ENCODE results near the gene PLA2G12A.

DNA sequence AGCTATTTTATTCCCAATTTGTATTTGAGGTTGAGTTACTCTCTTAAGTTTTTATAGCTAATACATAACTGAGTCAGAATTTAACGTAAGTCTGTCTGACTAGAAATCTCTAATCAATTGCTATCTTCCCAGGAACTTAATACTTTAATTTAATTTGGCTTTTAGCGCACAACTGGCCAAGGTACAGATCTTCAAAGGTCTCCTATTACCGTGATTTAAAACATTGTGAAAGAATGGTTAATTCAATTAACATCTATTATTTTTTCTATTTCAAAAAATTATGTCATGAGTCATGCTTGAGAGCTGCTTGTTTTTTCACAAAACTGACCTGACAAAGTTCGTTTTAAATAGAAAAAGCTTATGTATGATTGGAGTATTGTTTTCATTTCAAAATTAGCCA, 22.0 kb upstream of the PLA2G12A start:
- TF ChIP-seq FOXM1 (IDR thresholded peaks at IDR 0.05; ENCODE audit: borderline replicate concordance) (no peak), ARNT (IDR thresholded peaks at IDR 0.05) (no peak), FOXA1 (IDR thresholded peaks at IDR 0.05) (no peak), BHLHE40 (IDR thresholded peaks at IDR 0.05; ENCODE audit: borderline replicate concordance) (no peak), LEF1 (IDR thresholded peaks at IDR 0.05; ENCODE audit: borderline replicate concordance) (no peak), NFRKB (IDR thresholded peaks at IDR 0.05) (no peak), CTBP1 (IDR thresholded peaks at IDR 0.05; ENCODE audit: borderline replicate concordance) (no peak), ELF4 (IDR thresholded peaks at IDR 0.05) (no peak), L3MBTL2 (conservative IDR thresholded peaks at IDR 0.05) (no peak)
